ENCODE results near the gene SLC25A26. TPM values are rescaled to one million over a fixed set of nuclear protein-coding genes. Genes with fewer than 3 reads are reported as not detected.

SLC25A26 gene
- total RNA-seq, 4 donors from 2014 or later, result 8.5 to 26.3 (median 16.7) TPM

DNA sequence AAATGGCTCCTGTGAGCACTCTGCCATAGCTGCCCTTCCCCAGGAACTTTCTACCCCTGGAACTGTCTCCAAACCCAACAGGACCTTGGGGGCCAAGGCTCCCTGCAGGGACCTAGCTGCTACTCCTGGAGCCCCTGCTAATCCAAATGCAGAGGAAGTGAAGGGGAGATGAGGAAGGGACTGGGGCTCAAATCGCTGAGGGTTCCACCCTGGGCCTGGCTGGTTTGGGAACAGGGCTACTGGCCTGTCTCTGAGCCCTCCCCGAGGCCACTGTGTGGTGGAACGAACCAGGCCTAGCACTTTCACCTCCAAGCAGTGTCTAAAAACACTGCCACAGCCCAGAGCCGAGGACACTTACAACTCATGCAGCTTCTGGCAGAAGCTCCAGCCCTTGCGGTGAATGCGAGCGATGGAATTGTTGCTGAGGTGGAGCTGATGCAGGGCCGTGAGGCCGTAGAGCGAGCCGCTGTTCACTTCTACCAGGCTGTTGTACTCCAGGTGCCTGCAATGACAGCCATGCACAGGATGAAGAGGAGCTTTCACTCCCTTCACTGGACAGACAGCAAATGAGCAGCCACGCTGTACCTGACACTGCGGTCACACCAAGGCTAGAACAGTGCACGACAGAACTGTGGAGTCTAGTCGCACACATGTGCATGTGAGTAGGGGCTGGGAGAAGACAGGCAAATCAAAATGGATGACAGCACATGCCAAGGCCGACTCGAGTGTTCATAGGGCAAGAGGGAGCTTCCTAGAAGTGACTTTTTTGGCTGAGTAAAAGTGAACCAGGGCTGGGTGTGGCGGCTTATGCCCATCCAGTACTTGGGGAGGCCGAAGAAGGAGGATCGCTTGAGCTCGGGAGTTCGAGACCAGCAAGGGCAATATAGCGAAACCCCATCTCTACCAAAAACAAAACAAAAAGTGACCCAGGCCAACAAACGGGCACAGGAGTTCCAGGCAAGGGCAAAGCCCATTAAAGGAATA lies 189.3 kb downstream of the SLC25A26 start:
- Histone ChIP-seq H3K27ac (no peak overlapping the region), H3K36me3 (peaks cover 0 to 94% (median 0%) of the 10 kb centered on the region in 3 donors), H3K9me3 (no peaks in the 10 kb centered on the region), H3K27me3 (no peaks in the 10 kb centered on the region), H3K4me3 (no peak overlapping the region), H3K4me1 (peaks cover 0 to 44% (median 12%) of the 10 kb centered on the region in 3 donors)
- intact Hi-C loops (cut with DNase I), result loop anchor here (5.0 kb wide), 1 partner anchor 407 kb away; no protein-coding TSS in a partner anchor
- TF ChIP-seq POLR2A (IDR thresholded peaks at IDR 0.05) (no peak), CTCF (IDR thresholded peaks at IDR 0.05) (no peak)
- 92 to 93% methylated on average over 13 to 24 of the region's 24 CpGs for WGBS, 2 donors
- DNase-seq, result no peak

DNA sequence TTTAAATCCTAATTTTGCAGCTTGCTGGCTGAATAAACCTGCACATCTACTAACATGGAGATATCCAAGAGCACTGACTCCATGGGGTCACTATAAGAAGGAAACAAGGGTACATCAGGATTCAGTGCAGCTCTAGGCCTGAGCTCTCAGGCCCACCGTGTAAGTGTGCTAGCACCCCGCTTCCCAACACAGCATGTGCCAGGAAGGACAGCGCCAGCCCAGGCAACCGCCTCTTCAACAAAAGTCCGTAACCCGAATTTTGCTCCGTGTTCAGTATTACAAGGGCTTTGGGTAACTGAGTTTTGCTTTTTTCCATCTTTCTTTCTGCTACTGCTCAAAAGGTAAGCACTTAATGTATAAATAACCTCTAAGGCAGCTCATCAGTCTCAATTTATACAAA lies 190.2 kb downstream of the SLC25A26 start:
- H3K27ac ChIP-seq, result no peak overlapping the region
- H3K36me3 ChIP-seq, result peaks cover 0 to 94% (median 0%) of the 10 kb centered on the region in 3 donors
- H3K4me1 ChIP-seq, result peaks cover 0 to 40% (median 12%) of the 10 kb centered on the region in 3 donors
- DNase-seq, result no peak
- no peaks in the 10 kb centered on the region for H3K27me3 ChIP-seq
- TF ChIP-seq CTCF (IDR thresholded peaks at IDR 0.05) (no peak), POLR2A (IDR thresholded peaks at IDR 0.05) (no peak)
- H3K4me3 ChIP-seq, result no peak overlapping the region
- no peaks in the 10 kb centered on the region for H3K9me3 ChIP-seq
- intact Hi-C loops (cut with DNase I), result no loop called here
- 93 to 95% methylated on average over 7 of the region's 7 CpGs for WGBS, 2 donors

DNA sequence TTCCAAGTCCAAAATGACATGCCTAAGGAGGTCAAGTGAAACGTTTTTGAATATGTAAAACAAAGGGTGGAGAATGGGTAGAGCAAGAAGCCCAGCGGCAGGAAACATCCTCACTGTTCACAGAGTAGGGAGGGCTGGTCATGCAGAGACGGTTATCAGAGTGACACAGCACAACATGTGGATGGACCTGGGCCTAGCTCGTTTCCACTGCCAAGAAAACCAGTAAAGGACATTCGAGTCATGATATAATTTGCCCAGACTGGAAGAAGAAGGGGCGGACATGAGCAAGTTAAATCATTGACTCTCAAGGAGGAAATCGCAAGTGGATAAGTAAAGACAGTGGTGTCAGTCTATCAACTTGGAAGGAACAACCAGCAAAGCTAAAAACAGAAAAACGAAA lies 190.7 kb downstream of the SLC25A26 start:
- peaks cover 0 to 40% (median 12%) of the 10 kb centered on the region in 3 donors for H3K4me1 ChIP-seq
- TF ChIP-seq POLR2A (IDR thresholded peaks at IDR 0.05) (no peak), CTCF (IDR thresholded peaks at IDR 0.05) (no peak)
- H3K9me3 ChIP-seq, result no peaks in the 10 kb centered on the region
- DNase-seq, result no peak
- H3K36me3 ChIP-seq, result peaks cover 0 to 94% (median 0%) of the 10 kb centered on the region in 3 donors
- no peak overlapping the region for H3K27ac ChIP-seq
- 52 to 68% methylated on average over 8 of the region's 8 CpGs for WGBS, 2 donors
- intact Hi-C loops (cut with DNase I), result no loop called here
- H3K27me3 ChIP-seq, result no peaks in the 10 kb centered on the region
- H3K4me3 ChIP-seq, result no peak overlapping the region

GRCh38 chr3:66411961-66412887 lies 191.4 kb downstream of the SLC25A26 start:
- intact Hi-C loops (cut with DNase I), result no loop called here
- TF ChIP-seq CTCF (IDR thresholded peaks at IDR 0.05) (no peak), POLR2A (IDR thresholded peaks at IDR 0.05) (no peak)
- WGBS, 2 donors, result 80 to 82% methylated on average over 16 to 21 of the region's 24 CpGs
- Histone ChIP-seq H3K4me3 (no peak overlapping the region), H3K9me3 (no peaks in the 10 kb centered on the region), H3K4me1 (peaks cover 0 to 40% (median 8%) of the 10 kb centered on the region in 3 donors), H3K27me3 (no peaks in the 10 kb centered on the region), H3K36me3 (peaks cover 0 to 92% (median 0%) of the 10 kb centered on the region in 3 donors), H3K27ac (no peak overlapping the region)
- DNase-seq, result no peak
